Measurements from ENCODE around the gene BORCS5. TPM values are rescaled to one million over a fixed set of nuclear protein-coding genes. Genes with fewer than 3 reads are reported as not detected.

The BORCS5 gene
- total RNA-seq, 1 experiment from 2014 or later, result 11.5 TPM

GRCh38 chr12:12439636-12440035 is 82.8 kb downstream of the BORCS5 start:
- H3K27me3 Mint-ChIP-seq (ENCODE audit: unreplicated experiment), result no peaks in the 10 kb centered on the region
- BruUV-seq (replicated peaks), result no TSS peak
- CTCF ChIA-PET, result no interaction called here
- no peaks in the 10 kb centered on the region for H3K9me3 Mint-ChIP-seq (ENCODE audit: low read depth, unreplicated experiment)
- H3K27ac Mint-ChIP-seq (ENCODE audit: unreplicated experiment), result peak overlapping the region; percentile 60
- intact Hi-C loops (cut with micrococcal nuclease; ENCODE audit: unreplicated experiment), result no loop called here
- H3K4me1 Mint-ChIP-seq (ENCODE audit: low read depth, unreplicated experiment), result peaks cover 28% of the 10 kb centered on the region
- no peaks in the 10 kb centered on the region for H3K36me3 Mint-ChIP-seq (ENCODE audit: insufficient read depth, unreplicated experiment)
- DNase-seq, result peak; percentile 63
- H3K4me3 Mint-ChIP-seq (ENCODE audit: low read depth, unreplicated experiment), result no peak overlapping the region
- no peak for TF ChIP-seq CTCF (IDR thresholded peaks at IDR 0.05; ENCODE audit: unreplicated experiment)

- no TSS peak for BruUV-seq (replicated peaks)
- peaks cover 28% of the 10 kb centered on the region for H3K4me1 Mint-ChIP-seq (ENCODE audit: low read depth, unreplicated experiment)
- intact Hi-C loops (cut with micrococcal nuclease; ENCODE audit: unreplicated experiment), result no loop called here
- DNase-seq, result no peak
- no peaks in the 10 kb centered on the region for H3K36me3 Mint-ChIP-seq (ENCODE audit: insufficient read depth, unreplicated experiment)
- no peak overlapping the region for H3K4me3 Mint-ChIP-seq (ENCODE audit: low read depth, unreplicated experiment)
- no peaks in the 10 kb centered on the region for H3K27me3 Mint-ChIP-seq (ENCODE audit: unreplicated experiment)
- no peak for TF ChIP-seq CTCF (IDR thresholded peaks at IDR 0.05; ENCODE audit: unreplicated experiment)
- H3K27ac Mint-ChIP-seq (ENCODE audit: unreplicated experiment), result peak overlapping the region; percentile 7
- CTCF ChIA-PET, result no interaction called here
- H3K9me3 Mint-ChIP-seq (ENCODE audit: low read depth, unreplicated experiment), result no peaks in the 10 kb centered on the region
Observed at GRCh38 chr12:12440784-12441428, 84.0 kb downstream of the BORCS5 start.

GRCh38 chr12:12441429-12441807 is 84.5 kb downstream of the BORCS5 start:
- BruUV-seq (replicated peaks), result no TSS peak
- Mint-ChIP-seq H3K4me3 (ENCODE audit: low read depth, unreplicated experiment) (no peak overlapping the region), H3K27me3 (ENCODE audit: unreplicated experiment) (no peaks in the 10 kb centered on the region), H3K36me3 (ENCODE audit: insufficient read depth, unreplicated experiment) (no peaks in the 10 kb centered on the region), H3K4me1 (ENCODE audit: low read depth, unreplicated experiment) (peaks cover 28% of the 10 kb centered on the region), H3K9me3 (ENCODE audit: low read depth, unreplicated experiment) (no peaks in the 10 kb centered on the region), H3K27ac (ENCODE audit: unreplicated experiment) (no peak overlapping the region)
- intact Hi-C loops (cut with micrococcal nuclease; ENCODE audit: unreplicated experiment), result no loop called here
- CTCF ChIA-PET, result interaction anchor here (1.4 kb wide), 1 partner anchor 43 kb away, joined by 3 read pairs; no protein-coding TSS in a partner anchor
- no peak for DNase-seq
- TF ChIP-seq CTCF (IDR thresholded peaks at IDR 0.05; ENCODE audit: unreplicated experiment), result no peak

GRCh38 chr12:12441843-12442461 is 85.1 kb downstream of the BORCS5 start:
- Mint-ChIP-seq H3K27me3 (ENCODE audit: unreplicated experiment) (no peaks in the 10 kb centered on the region), H3K4me1 (ENCODE audit: low read depth, unreplicated experiment) (peaks cover 32% of the 10 kb centered on the region), H3K27ac (ENCODE audit: unreplicated experiment) (no peak overlapping the region), H3K36me3 (ENCODE audit: insufficient read depth, unreplicated experiment) (no peaks in the 10 kb centered on the region), H3K4me3 (ENCODE audit: low read depth, unreplicated experiment) (no peak overlapping the region), H3K9me3 (ENCODE audit: low read depth, unreplicated experiment) (no peaks in the 10 kb centered on the region)
- CTCF ChIA-PET, result interaction anchor here (1.4 kb wide), 1 partner anchor 44 kb away, joined by 3 read pairs; no protein-coding TSS in a partner anchor
- no peak for DNase-seq
- no TSS peak for BruUV-seq (replicated peaks)
- intact Hi-C loops (cut with micrococcal nuclease; ENCODE audit: unreplicated experiment), result no loop called here
- no peak for TF ChIP-seq CTCF (IDR thresholded peaks at IDR 0.05; ENCODE audit: unreplicated experiment)
